Measurements from ENCODE around the gene CDC25A. TPM values are rescaled to one million over a fixed set of nuclear protein-coding genes. Genes with fewer than 3 reads are reported as not detected.
"Not testable (repeated sequence)": the region's sequence is repeated elsewhere in the genome, so short reads cannot be mapped to it uniquely, and the experiment has no call there.

CDC25A gene
- total RNA-seq, 1 experiment from 2014 or later = 35.5 TPM

DNA sequence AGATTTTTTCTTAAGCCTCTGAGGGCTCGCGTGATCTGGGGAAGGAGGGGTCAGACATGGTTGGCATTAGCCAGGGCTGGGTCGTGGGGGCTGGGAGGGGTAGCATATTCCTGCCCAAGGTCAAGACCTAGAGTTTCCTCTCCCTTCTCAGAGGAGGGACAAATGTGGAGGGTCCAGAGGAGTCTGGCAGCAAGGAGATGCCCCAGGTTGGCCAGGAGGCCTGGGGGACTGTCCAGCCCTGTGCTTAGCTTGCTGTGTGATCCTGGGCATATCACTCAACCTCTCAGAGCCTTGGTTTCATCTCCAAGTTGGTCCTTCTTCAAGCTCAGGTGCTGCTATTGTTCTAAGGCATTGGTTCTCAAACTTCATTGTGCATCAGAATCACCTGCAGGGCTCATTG is 26.0 kb upstream of the CDC25A start:
- intact Hi-C loops (cut with micrococcal nuclease; ENCODE audit: unreplicated experiment) = no loop called here
- Mint-ChIP-seq H3K9me3 (ENCODE audit: unreplicated experiment) (no peaks in the 10 kb centered on the region), H3K27me3 (ENCODE audit: insufficient read depth, unreplicated experiment) (no peaks in the 10 kb centered on the region), H3K4me3 (ENCODE audit: unreplicated experiment) (no peak overlapping the region), H3K4me1 (ENCODE audit: low read depth, unreplicated experiment) (no peaks in the 10 kb centered on the region), H3K36me3 (ENCODE audit: insufficient read depth, unreplicated experiment) (no peaks in the 10 kb centered on the region), H3K27ac (ENCODE audit: unreplicated experiment) (no peak overlapping the region)
- TF ChIP-seq, protein P1, sequence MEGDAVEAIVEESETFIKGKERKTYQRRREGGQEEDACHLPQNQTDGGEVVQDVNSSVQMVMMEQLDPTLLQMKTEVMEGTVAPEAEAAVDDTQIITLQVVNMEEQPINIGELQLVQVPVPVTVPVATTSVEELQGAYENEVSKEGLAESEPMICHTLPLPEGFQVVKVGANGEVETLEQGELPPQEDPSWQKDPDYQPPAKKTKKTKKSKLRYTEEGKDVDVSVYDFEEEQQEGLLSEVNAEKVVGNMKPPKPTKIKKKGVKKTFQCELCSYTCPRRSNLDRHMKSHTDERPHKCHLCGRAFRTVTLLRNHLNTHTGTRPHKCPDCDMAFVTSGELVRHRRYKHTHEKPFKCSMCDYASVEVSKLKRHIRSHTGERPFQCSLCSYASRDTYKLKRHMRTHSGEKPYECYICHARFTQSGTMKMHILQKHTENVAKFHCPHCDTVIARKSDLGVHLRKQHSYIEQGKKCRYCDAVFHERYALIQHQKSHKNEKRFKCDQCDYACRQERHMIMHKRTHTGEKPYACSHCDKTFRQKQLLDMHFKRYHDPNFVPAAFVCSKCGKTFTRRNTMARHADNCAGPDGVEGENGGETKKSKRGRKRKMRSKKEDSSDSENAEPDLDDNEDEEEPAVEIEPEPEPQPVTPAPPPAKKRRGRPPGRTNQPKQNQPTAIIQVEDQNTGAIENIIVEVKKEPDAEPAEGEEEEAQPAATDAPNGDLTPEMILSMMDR (IDR thresholded peaks at IDR 0.05; ENCODE audit: insufficient read depth in 1 of 2, low read depth in 1 of 2, low read length in 1 of 2, severe bottlenecking in 1 of 2, unreplicated experiment in 1 of 2) = no peak
- ChIA-PET POLR2A (no interaction called here), CTCF (no interaction called here)
- Histone ChIP-seq H3K4me3 (ENCODE audit: low read depth, low read length) (no peak overlapping the region), H3K4me1 (no peaks in the 10 kb centered on the region), H3K9me3 (no peaks in the 10 kb centered on the region), H3K36me3 (ENCODE audit: control insufficient read depth, insufficient read depth, low read length) (no peaks in the 10 kb centered on the region), H3K27me3 (replicated peaks; ENCODE audit: control insufficient read depth, insufficient read depth, low read length) (no peaks in the 10 kb centered on the region)
- BruUV-seq (replicated peaks) = no TSS peak
- DNase-seq = no peak

DNA sequence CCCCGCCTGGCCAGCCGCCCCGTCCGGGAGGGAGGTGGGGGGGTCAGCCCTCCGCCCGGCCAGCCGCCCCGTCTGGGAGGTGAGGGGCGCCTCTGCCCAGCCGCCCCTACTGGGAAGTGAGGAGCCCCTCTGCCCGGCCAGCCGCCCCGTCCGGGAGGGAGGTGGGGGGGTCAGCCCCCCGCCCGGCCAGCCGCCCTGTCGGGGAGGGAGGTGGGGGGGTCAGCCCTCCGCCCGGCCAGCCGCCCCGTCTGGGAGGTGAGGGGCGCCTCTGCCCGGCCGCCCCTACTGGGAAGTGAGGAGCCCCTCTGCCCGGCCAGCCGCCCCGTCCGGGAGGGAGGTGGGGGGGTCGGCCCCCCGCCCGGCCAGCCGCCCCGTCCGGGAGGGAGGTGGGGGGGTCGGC is 23.6 kb upstream of the CDC25A start:
- H3K4me3 Mint-ChIP-seq (ENCODE audit: unreplicated experiment); H3K4me3 ChIP-seq (ENCODE audit: low read depth, low read length); H3K9me3 Mint-ChIP-seq (ENCODE audit: unreplicated experiment); H3K9me3 ChIP-seq; H3K4me1 ChIP-seq; H3K36me3 Mint-ChIP-seq (ENCODE audit: insufficient read depth, unreplicated experiment); CTCF ChIA-PET; H3K4me1 Mint-ChIP-seq (ENCODE audit: low read depth, unreplicated experiment); intact Hi-C loops (cut with micrococcal nuclease; ENCODE audit: unreplicated experiment); H3K27ac Mint-ChIP-seq (ENCODE audit: unreplicated experiment); H3K27me3 Mint-ChIP-seq (ENCODE audit: insufficient read depth, unreplicated experiment); DNase-seq; POLR2A ChIA-PET; H3K36me3 ChIP-seq (ENCODE audit: control insufficient read depth, insufficient read depth, low read length); BruUV-seq (replicated peaks); H3K27me3 ChIP-seq (replicated peaks; ENCODE audit: control insufficient read depth, insufficient read depth, low read length): not testable (repeated sequence)

DNA sequence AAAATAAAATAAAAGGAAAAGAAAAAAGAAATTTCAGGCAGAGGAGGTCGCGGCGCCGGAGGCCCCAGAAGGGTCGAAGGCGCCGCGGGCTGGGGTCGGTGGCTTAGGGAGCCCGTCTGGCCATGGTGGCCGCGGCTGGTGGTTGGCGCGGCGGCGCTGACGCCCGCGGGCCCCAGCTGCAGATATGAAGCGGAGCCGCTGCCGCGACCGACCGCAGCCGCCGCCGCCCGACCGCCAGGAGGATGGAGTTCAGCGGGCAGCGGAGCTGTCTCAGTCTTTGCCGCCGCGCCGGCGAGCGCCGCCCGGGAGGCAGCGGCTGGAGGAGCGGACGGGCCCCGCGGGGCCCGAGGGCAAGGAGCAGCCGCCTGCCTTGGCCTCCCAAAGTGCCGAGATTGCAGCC is 22.3 kb upstream of the CDC25A start:
- POLR2A ChIA-PET; H3K4me3 Mint-ChIP-seq (ENCODE audit: unreplicated experiment); H3K27ac Mint-ChIP-seq (ENCODE audit: unreplicated experiment); H3K4me3 ChIP-seq (ENCODE audit: low read depth, low read length); H3K27me3 Mint-ChIP-seq (ENCODE audit: insufficient read depth, unreplicated experiment); H3K9me3 Mint-ChIP-seq (ENCODE audit: unreplicated experiment); BruUV-seq (replicated peaks); H3K36me3 Mint-ChIP-seq (ENCODE audit: insufficient read depth, unreplicated experiment); intact Hi-C loops (cut with micrococcal nuclease; ENCODE audit: unreplicated experiment); H3K4me1 ChIP-seq; DNase-seq; H3K36me3 ChIP-seq (ENCODE audit: control insufficient read depth, insufficient read depth, low read length); H3K27me3 ChIP-seq (replicated peaks; ENCODE audit: control insufficient read depth, insufficient read depth, low read length); H3K9me3 ChIP-seq; CTCF ChIA-PET; H3K4me1 Mint-ChIP-seq (ENCODE audit: low read depth, unreplicated experiment): not testable (repeated sequence)

DNA sequence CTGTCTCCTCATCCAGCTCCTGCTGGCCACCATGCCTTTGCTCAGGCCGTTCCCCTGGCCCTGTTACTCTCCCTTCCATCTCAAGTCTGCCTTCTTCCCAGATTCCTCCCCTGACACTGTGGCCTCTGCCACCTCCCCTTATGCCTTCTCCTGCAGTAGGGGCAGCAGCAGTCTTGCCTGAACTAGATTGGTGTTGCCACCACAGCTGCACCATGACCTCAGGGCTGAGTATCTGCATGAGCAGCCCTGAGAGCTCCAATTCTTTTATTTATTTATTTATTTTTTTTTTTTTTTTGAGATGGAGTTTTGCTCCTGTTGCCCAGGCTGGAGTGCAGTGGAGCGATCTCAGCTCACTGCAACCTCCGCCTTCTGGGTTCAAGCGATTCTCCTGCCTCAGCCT is 21.2 kb upstream of the CDC25A start:
- Mint-ChIP-seq H3K27ac (ENCODE audit: unreplicated experiment) (no peak overlapping the region), H3K4me3 (ENCODE audit: unreplicated experiment) (no peak overlapping the region), H3K4me1 (ENCODE audit: low read depth, unreplicated experiment) (no peaks in the 10 kb centered on the region), H3K9me3 (ENCODE audit: unreplicated experiment) (no peaks in the 10 kb centered on the region), H3K36me3 (ENCODE audit: insufficient read depth, unreplicated experiment) (no peaks in the 10 kb centered on the region), H3K27me3 (ENCODE audit: insufficient read depth, unreplicated experiment) (no peaks in the 10 kb centered on the region)
- TF ChIP-seq, protein P1 (IDR thresholded peaks at IDR 0.05; ENCODE audit: insufficient read depth in 1 of 2, low read depth in 1 of 2, low read length in 1 of 2, severe bottlenecking in 1 of 2, unreplicated experiment in 1 of 2) = no peak
- no peaks in the 10 kb centered on the region for H3K36me3 ChIP-seq (ENCODE audit: control insufficient read depth, insufficient read depth, low read length)
- POLR2A ChIA-PET = interaction anchor here (0.6 kb wide), 1 partner anchor 17 kb away, joined by 3 read pairs; no protein-coding TSS in a partner anchor
- no TSS peak for BruUV-seq (replicated peaks)
- no peak for DNase-seq
- no peaks in the 10 kb centered on the region for H3K4me1 ChIP-seq
- H3K27me3 ChIP-seq (replicated peaks; ENCODE audit: control insufficient read depth, insufficient read depth, low read length) = no peaks in the 10 kb centered on the region
- CTCF ChIA-PET = no interaction called here
- H3K4me3 ChIP-seq (ENCODE audit: low read depth, low read length) = no peak overlapping the region
- no peaks in the 10 kb centered on the region for H3K9me3 ChIP-seq
- intact Hi-C loops (cut with micrococcal nuclease; ENCODE audit: unreplicated experiment) = no loop called here
